Measurements from ENCODE around the gene ATP5F1E. TPM values are rescaled to one million over a fixed set of nuclear protein-coding genes. Genes with fewer than 3 reads are reported as not detected.

ATP5F1E gene
- total and polyA plus RNA-seq, 9 of the 15 experiments (the other 6 are each of a cell fraction or from before 2014, with no cell fraction given) = 60.3 to 162 (median 113) TPM

- Histone ChIP-seq H3K4me2 (ENCODE audit: insufficient read depth, low read length) (peak overlapping the region; percentile 75), H4K20me1 (replicated peaks; ENCODE audit: control insufficient read depth, insufficient read depth, low read length) (no peaks in the 10 kb centered on the region), H2AFZ (ENCODE audit: low read depth, low read length) (peak overlapping the region; percentile 60; the same call in 1 of the 2 replicates), H3K36me3 (ENCODE audit: control insufficient read depth, insufficient read depth, low read length) (peaks cover 88% of the 10 kb centered on the region), H3K9me3 (replicated peaks; ENCODE audit: control insufficient read depth, insufficient read depth, low read depth, low read length) (no peaks in the 10 kb centered on the region), H3K9ac (ENCODE audit: insufficient read depth in 1 of 2, low read depth in 2 of 2, low read length in 2 of 2) (peak overlapping the region; percentile 56 to 89), H3K79me2 (ENCODE audit: control insufficient read depth, insufficient read depth, low read length) (peaks cover 70% of the 10 kb centered on the region), H3K4me1 (replicated peaks in 1 of 2; ENCODE audit: control insufficient read depth in 2 of 2, insufficient read depth in 2 of 2, low read length in 2 of 2) (peaks cover 10 to 18% of the 10 kb centered on the region in 2 experiments; a peak in 4 of 5 replicates), H3K27ac (ENCODE audit: extremely low read depth, low read depth, low read length) (peak overlapping the region; percentile 96), H3K9me1 (ENCODE audit: control insufficient read depth, insufficient read depth, low read length) (no peaks in the 10 kb centered on the region), H3K4me3 (peak overlapping the region; percentile 84), H3K27me3 (ENCODE audit: control insufficient read depth in 2 of 2, insufficient read depth in 2 of 2, low read length in 2 of 2) (no peaks in the 10 kb centered on the region)
- in situ Hi-C loops (cut with MboI) (no loop called here), intact Hi-C loops (cut with micrococcal nuclease) (loop anchor here (5.0 kb wide), 2 partner anchors 50 to 140 kb away; partner anchors contain the start of gene NELFCD)
- ATAC-seq = no peak; the same call in 2 of the 3 replicates
- WGBS (ENCODE audit: insufficient coverage, low coverage, missing lambda C conversion rate) = 1% methylated on average over 13 of the region's 13 CpGs
- ChIA-PET CTCF (ENCODE audit: low intra/inter-chr PET ratio) (no interaction called here), POLR2A (interaction anchor here (0.5 to 4.5 kb wide), 12 partner anchors 9 to 329 kb away, joined by 3 to 31 read pairs (median 4); partner anchors contain the start of genes PRELID3B and TUBB1)
- DNase-seq (ENCODE audit: extremely low read depth in 1 of 4, low spot score in 3 of 4) = no peak
- FAIRE-seq = peak; percentile 29
- TSS peak; percentile 96 for BruUV-seq (replicated peaks)
- no peak for TF ChIP-seq LEF1 (IDR thresholded peaks at IDR 0.05)
- no peak for TF ChIP-seq NR2C2 (CRISPR knock-in tag; IDR thresholded peaks at IDR 0.05)
- peak; percentile 0; the same call in 1 of the 2 replicates for TF ChIP-seq NR2C2 (tag; IDR thresholded peaks at IDR 0.05)
- peak; percentile 23; the same call in 1 of the 2 replicates for TF ChIP-seq NKRF (IDR thresholded peaks at IDR 0.05; ENCODE audit: borderline replicate concordance)
- TF ChIP-seq KDM1A (IDR thresholded peaks at IDR 0.05) = peak; percentile 96
- TF ChIP-seq TOE1 (IDR thresholded peaks at IDR 0.05; ENCODE audit: borderline replicate concordance) = no peak
- no peak for TF ChIP-seq TOE1 (CRISPR knock-in tag; IDR thresholded peaks at IDR 0.05; ENCODE audit: borderline replicate concordance, low read depth)
- 0 out of 2 replicates have a peak, but pooled peaks have one; percentile 28 for TF ChIP-seq SMARCA5 (IDR thresholded peaks at IDR 0.05)
- TF ChIP-seq PATZ1 (CRISPR knock-in tag; IDR thresholded peaks at IDR 0.05; ENCODE audit: borderline replicate concordance) = 0 out of 2 replicates have a peak, but pooled peaks have one; percentile 44
- TF ChIP-seq AFF4 (CRISPR knock-in tag; IDR thresholded peaks at IDR 0.05) = no peak
- peak; percentile 85 to 88 for TF ChIP-seq RCOR1 (IDR thresholded peaks at IDR 0.05; ENCODE audit: borderline replicate concordance in 1 of 2, low read depth in 2 of 2, low read length in 2 of 2)
- TF ChIP-seq ZBTB26 (CRISPR knock-in tag; IDR thresholded peaks at IDR 0.05) = no peak
- peak; percentile 22; the same call in 1 of the 2 replicates for TF ChIP-seq BHLHE40 (IDR thresholded peaks at IDR 0.05; ENCODE audit: low read length)
- peak; percentile 99 for TF ChIP-seq PHF21A (IDR thresholded peaks at IDR 0.05; ENCODE audit: borderline replicate concordance, low read depth)
Measured at GRCh38 chr20:59032713-59033059, 551 bp upstream of the ATP5F1E start.
